HG03060 (cell line): ENCODE results near the gene IGSF10.

ENCODE experiments used
- ATAC-seq: cut with Tn5 transposase; IDR thresholded peaks from one replicate; pipeline ENCODE4 v1.9.1; 2021; ENCODE audit warnings: low read depth, moderate number of reproducible peaks; ENCODE audit not compliant: unreplicated experiment

IGSF10 gene

GRCh38 chr3:151430821-151431484 is 29.9 kb downstream of the IGSF10 start:
- no peak for ATAC-seq

DNA sequence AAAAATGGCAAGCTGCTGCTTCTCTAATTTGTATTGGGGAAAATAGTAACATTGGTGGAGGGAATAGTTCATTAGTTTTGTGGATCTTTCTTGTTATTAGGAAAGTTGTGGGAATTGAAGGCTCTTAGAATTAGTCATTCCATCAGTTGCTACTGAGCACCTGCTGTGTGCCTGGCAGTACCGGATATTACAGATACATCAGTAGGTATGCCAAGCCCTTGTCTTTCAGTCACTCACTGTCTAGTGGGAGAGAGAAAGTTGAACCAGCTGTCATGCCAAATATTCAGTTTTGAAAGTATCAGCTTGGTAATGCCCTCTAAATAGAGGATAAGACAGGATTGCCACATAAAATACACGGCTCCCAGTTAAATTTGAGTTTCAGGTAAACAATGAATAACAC is 32.5 kb downstream of the IGSF10 start:
- no peak for ATAC-seq

GRCh38 chr3:151426341-151426657 is 34.6 kb downstream of the IGSF10 start:
- peak; percentile 82 for ATAC-seq

DNA sequence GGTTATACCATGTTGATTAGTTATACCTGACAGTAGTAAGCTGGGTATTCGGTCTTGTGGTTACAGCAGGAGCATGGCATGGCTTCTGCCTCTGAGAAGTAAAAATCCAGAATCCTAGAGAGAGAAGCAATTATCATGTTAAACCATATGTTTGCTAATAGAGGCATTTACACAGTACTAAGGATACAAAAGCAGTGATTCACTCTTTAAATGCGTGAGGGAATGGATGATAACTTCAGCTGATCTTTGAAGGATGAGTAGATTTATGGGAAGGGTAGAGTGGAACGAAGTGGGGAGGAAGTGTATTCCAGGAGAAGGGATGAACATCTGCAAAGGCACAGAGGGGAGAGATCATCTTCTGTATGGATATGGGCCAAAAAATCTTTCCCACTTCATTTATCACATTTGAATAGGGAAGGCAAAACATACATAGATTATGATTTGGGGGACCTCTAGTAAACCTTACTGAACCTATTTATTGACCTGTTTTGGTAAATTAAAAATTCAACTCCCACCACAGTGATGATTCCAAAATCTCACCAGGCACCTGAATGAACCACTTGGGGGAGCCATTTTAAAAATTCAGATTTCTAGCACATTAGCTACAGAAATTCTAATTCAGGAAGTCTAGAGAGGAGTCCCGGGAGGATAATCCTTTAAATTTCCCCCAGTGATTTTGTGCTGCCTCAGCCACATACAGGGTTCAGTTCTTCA is 35.1 kb downstream of the IGSF10 start:
- ATAC-seq = peak; percentile 9

- ATAC-seq = no peak
These were observed 37.8 kb downstream of the IGSF10 start for GRCh38 chr3:151423091-151423490.

DNA sequence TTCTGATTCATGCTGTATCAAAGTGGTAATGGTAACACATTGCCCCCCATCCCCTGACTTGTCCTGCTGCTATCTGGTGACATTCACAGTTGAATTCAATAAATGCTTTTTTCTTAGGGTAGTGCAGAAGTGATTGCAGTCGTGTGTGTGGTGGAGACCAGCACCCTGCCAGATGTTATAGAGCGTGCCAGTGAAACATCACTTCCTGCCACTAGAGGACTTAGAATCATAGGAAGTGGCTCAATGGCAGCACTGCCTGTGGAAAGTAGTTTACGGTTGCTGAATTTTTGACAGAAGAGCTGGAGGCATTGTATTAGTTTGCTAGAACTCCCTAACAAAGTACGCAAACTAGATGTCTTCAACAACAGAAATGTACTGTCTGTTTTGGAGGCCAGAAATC is 38.9 kb downstream of the IGSF10 start:
- ATAC-seq = peak; percentile 35

GRCh38 chr3:151419806-151420205 is 41.1 kb downstream of the IGSF10 start:
- ATAC-seq = no peak

DNA sequence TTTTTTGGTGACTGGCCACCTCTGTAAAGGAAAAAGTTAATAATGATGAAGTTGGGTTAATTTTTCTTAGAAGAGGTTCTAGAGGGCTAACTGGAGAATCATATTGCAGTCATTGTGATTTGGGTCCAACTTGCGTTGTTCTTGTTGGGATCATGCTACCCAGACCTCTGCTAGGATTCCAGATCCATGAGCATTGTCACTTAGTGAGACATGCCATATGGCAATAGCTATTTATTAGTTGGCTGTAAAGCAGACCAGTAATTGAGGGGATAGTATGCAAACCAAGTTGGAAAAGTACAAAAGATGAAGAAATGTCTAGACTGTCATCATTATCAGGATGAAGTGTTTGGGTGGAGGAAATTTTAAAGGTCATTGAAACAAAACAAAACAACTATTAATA is 45.6 kb downstream of the IGSF10 start:
- no peak for ATAC-seq

DNA sequence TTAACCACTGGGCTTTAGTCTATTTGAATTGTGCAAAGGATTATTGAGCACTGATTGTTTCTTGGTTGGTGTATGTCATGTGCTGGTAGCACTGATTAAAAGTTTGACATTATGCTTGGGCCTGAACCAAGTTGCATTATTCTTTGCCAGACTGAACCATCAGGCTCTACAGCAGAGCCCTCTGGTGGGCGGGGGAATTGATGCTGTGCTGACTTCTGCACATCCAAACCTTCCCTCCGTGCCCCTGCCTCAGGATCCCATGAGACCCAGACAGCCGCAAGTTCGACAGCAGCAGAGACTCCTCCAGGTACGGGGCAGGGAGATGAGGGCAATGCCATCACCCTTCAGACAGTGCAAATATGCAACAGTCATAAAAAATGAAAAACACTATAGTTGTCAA is 47.9 kb downstream of the IGSF10 start:
- no peak for ATAC-seq
